NCI-H82 treated with DMSO at 0.1 percent for 48 hours (cell line): ENCODE results near the gene NTF3.

Experiments
- DNase-seq: peaks from one replicate; lab custom pipeline; 2025; ENCODE audit not compliant: unreplicated experiment; lab: John Stamatoyannopoulos, UW

Gene NTF3

DNA sequence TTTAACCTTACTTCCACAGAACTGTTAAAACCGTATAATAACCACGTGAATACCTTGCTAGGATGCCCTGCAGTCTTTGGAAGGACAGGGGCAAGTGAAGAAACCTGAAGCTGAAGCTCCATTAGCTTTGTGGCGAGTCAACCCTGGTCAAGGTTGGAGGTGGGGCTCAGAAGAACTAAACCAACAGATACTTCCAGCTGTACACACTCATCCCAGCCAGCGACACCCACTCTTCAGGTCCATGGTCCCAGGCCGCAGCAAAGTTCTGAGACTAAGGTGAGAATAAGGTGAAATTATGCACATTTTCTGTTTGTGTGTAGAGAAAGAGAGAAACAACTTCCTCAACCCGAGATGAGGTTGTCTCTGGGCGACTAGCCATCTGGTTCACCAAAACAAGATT lies 77.6 kb downstream of the NTF3 start:
- DNase-seq = no peak

DNA sequence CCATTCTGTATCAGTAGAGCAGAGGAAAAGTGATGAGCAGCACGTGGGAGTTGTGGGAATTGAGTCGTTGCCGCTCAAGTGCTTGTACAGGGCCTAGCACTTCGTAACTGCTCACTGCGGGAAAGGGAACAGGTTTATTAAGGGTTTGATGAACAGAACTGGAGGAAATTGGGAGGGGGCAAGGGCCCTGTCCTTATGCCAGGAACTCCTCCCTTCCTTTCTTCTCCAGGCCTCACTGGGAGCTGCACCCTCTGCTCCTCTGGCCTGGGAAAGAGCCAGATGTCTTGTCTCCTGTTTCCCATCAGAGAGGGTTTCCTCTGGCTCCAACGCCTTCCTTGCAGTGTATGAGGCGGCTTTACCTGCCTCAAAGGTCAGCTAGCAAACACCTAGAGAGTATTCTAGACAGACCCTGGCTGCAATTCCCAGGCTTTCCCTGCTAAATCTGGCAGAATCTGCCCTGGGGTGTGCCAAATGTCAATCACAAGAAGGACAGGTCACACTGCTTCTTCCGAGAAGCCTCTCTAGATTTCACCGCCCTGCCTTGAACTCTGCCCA lies 78.4 kb downstream of the NTF3 start:
- no peak for DNase-seq

DNA sequence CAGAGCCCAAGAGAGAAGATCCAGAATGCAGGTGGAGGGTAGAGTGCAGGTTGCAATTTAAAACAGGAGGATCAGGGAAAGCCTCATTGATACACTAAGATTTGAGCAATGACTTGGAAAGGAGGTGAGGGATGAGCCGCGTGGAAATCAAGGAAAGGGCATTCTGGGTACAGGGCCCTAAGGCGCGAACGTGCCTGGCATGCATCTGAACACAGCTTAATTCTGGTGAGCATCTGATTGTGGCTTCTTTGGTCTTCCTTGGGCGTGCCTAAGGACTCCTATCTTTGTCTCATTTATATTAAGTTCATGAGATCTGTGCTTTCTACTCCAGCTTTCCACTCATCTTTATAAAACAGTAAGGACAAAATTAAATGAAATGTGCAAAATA lies 79.3 kb downstream of the NTF3 start:
- DNase-seq = no peak

DNA sequence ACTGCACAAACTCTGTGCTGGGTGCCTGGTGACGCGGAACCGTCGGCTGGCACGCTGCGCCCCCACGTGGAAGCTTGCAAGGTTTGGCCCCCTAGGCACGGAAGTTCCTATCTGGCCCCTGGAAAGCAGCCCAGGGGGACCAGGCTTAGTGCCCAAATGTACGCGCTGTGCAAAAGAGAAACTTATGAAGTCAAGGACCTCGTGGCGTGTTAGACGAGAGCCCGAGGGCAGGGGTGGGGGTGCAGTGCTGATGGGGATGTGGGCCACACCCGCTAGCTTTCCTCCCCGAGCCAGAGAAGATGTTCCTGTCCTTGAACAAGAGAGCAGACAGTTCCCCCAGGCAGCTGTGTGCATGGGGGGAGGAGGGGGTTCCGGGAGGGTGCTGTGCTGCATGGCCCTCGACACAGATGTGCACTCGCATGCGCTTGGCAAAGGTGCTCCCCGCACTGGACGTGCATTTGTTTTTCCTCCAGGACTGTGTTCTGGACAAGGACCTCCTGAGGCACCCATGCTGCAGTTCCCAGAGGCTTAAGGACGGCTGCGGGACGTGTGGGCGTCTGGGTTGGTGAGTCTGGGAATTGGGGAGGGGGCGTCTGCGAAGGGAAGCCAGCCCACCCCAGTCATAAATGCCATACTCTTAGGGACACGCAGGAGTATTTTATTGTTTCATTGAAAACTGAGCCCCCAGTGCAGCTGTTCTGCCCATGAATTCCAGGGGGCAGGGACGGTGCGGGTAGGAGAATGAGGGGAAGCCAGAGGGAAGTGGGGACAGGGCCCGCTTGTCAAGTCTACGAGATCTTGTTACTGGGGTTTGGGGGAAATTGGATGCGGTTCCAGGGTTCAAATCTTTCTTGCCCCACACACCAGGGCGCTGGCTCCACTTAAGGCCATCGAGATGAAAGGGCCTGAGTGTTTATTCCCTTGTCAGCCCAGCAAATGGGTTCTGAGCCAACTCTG lies 80.0 kb downstream of the NTF3 start:
- no peak for DNase-seq

DNA sequence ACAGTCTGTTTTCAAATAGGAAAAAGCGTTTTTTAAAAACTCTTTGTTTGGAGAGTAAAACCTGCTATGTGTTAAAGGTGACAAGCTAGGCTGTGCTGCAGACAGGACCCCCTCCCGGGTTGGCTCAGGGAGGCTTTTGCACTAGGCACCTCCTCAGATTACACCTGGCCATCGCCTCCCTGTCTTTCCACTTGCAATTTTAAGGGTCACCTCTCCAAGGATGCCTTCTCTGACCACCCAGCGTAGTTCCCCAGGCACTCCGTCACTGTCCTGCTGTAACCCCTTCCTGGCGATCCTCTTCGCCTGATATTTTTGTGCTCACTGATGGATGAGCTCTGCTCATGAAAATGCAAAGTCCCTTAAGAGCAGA lies 80.7 kb downstream of the NTF3 start:
- no peak for DNase-seq

DNA sequence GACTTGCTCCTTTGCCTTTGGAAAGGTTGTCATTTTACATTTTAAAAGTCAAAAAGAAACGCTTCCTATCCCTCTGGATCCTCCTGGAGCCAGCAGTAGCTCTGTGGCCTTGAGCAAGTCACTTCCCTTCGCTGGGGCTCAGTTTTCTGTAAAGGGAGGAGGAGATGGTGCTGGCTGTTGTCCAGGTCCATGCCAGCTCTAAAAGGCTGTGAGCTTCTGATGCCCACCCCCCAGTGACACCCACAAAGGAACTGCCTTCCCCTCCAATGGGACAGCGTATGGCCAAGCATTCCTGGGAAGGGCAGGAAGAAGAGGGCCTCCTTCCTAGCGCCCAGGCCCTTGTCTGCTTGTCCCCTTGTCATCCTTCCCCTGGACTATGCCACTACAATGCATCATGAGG lies 81.5 kb downstream of the NTF3 start:
- no peak for DNase-seq

DNA sequence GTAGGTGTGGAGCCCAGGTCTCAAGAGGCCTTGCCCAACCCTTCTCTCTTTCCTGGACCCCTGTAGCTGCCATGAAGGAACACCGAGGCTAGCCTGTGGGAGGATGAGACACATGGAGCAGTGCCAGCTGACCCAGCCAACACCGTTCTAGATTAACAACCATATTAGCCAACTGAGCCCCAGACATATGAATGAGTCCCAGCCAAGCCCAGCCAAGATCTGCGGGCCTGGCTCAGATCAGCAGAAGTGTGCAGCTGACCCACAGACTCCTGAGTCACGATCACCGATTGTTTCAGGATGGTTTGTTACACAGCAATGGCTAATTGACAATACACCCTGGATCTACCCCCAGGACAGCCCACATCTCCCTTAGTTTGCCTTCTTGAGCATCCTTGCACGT lies 82.1 kb downstream of the NTF3 start:
- no peak for DNase-seq

DNA sequence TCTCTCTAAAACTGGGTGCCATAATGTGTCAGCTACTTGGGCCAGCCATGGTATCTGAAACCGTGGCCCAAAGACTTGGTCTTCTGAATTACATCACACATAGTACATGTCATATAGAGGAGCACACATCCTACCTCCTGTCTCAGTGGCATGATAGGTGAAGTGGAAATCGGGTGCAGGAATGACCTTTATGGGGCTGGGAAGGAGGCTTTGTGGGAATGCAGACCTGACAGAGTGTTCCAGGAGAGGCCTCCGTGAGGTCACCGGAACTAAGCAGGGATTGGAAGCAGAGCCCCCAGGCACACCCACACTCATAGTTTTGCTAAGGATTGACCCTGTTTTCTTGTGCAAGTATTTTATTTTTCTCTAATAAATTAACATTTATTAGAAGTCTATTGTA lies 82.6 kb downstream of the NTF3 start:
- DNase-seq = no peak

DNA sequence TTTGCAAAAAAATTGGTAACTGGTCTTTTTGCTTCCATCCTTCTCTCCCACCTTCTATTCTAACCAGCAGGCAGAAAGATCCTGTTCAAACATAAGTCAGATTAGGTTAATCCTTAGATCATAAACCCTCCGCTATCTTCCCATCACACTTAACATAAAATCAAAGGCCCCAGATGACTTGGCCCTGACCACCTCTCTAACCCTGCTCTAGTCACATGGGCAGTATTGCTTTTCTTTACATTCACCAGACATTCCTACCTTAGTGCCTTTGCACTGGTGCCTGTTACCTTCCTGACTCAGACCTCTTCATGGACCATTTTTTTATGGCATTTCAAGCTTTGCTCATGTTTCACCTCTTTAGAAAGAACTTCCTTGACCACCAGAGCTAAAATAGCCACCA lies 83.5 kb downstream of the NTF3 start:
- peak; percentile 30 for DNase-seq

DNA sequence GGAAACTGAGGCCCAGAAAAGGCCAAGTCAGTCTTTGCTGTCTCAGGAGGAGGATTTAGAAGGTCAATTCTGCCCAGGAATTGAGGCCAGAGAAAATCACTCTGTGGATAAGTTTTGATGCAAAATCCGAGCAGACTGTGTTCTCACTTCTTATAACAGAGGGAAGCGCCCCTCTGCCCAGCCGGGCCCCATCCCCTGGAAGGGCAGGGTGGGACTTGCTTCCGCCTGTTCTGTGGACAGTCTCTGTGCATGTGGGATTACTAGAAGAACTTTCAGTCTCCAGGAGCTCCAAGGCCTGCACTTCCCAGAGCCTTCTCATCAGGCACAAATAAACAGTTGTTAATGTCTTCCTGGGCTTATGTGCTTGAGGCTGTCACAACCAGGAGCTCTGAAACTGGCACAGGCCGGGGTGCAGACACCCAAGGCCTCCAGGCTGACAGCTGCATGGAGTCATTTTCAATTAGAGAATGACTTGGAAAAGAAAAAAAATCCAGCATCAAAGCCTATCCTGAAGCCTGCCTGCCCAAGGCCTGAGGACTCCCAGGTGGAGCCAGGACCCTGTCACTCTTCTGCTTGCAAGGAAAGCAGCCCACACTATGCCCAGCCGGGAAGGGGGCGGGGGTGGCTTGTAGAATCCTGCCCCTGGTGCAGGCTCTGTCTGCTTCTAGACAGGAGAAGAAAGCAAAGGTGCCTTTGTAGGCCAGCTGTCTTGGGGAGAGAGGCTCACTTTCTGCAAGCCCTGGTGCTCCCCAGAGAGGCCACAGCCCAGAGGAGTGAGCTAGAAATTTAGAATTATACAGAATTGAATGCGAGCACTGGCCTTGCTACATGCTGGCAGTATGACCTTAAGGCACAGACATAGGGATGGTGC lies 84.7 kb downstream of the NTF3 start:
- no peak for DNase-seq

DNA sequence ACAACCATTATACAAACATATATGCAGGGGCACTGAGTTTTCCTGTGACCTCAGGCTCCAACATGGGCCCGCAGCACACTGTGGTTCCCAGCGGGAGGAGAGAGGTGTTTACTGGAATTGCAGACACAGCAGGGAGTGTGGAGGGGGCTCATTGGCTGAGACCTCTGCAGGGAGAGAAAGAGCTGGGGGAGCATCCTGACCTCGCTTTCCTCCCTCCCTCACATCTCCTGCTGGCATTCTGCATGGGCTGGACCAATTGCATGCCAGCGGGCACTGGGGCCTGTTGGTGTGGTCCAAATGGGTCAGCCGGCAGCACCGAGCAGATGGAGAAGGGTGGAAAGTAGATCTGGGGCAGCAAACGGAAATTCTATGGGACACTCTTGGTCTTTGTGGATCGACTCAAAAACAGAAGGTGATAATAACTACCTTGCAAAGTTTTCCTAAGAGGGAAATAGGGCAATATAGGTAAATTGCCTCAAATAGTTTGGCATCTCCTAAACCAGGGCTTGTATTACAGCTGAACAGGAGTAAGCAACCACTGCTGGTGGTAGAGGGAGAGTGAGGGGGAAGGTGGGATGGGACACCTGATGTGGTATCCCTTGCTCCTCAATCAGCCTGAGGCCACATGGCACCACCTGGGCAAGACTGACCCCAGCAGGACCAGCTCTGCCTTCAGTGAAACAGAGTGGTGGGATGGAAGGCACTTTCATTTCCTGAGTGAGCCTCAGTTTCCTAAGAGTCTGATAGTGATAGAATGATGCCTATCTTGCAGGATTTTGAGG lies 86.9 kb downstream of the NTF3 start:
- no peak for DNase-seq

DNA sequence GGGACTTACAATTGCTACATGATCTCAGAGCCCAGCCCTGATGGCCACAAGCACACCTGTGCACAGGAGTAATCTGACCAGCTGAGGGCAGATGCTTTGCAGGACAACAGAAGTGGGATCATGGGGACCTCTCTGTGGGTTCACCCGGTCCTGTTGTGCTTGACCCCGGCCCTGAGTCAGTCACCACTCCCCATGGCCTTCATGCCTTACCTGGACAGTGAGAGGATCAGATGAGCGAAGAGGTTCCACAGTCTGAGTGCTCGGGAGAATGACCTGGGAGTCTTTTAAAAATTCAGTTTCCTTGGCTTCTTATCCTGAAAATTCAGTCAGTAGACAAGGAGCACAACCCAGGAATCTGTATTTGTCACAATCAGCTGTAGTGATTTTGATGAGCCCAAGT lies 88.1 kb downstream of the NTF3 start:
- no peak for DNase-seq

DNA sequence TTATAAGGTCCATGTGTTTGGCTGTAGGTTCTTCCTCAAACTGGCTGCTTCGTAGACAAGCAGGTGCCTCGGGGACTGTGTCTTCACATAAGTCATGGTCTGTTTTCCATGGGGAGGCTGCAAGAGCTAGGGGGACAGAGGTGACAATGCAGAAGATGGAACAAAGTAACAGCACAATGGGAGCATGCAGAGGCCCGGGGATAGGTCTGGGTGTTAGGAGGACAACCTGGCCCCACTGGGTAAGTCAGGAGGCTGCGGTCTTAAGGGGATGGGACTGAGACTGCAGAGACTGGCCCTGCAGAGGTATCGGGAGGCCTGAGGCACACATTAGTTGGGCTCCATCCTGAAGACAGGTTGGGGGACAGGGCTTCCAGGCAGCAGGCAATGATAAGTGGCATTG lies 88.9 kb downstream of the NTF3 start:
- no peak for DNase-seq

DNA sequence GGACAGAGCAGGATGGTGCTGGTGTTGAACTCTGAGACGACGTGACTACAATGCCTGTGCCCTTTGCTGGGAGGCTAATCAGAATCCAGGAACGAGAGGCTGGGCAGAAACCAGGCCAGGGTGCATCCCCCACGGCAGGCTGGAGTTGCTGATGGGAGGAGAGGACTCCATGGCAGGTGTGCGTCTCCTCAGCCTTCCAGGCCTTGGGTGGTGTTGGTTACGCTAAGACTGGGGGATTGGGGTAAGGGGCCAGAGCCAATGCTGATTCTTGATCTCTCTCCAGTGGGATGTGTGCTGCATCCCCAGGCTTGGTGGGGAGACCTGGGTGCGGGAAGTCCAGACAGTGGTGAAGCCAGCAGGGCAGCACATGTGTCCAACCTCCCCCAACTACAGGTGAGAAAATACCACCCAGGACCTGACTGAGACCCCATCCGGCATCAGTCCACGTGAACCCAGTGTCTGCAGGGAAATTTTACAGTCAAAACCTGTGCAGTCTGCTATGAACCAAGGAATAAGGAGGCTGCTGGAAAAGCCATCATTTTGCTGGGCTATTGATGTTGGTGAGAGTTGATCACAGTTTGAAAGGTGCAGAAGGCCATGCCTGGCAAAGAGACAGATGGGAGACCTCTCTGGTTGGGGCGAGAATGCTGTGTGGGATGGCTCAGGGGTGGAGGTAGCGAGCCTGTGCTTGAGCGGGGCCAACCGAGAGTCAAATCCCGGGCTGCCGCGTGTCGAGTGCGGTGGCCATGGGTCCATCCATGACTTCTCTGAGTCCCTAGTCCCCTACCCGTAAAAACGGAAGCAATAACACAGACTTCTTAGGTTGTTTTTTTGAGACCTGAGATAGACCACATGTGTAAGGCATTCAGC lies 89.8 kb downstream of the NTF3 start:
- DNase-seq = no peak

DNA sequence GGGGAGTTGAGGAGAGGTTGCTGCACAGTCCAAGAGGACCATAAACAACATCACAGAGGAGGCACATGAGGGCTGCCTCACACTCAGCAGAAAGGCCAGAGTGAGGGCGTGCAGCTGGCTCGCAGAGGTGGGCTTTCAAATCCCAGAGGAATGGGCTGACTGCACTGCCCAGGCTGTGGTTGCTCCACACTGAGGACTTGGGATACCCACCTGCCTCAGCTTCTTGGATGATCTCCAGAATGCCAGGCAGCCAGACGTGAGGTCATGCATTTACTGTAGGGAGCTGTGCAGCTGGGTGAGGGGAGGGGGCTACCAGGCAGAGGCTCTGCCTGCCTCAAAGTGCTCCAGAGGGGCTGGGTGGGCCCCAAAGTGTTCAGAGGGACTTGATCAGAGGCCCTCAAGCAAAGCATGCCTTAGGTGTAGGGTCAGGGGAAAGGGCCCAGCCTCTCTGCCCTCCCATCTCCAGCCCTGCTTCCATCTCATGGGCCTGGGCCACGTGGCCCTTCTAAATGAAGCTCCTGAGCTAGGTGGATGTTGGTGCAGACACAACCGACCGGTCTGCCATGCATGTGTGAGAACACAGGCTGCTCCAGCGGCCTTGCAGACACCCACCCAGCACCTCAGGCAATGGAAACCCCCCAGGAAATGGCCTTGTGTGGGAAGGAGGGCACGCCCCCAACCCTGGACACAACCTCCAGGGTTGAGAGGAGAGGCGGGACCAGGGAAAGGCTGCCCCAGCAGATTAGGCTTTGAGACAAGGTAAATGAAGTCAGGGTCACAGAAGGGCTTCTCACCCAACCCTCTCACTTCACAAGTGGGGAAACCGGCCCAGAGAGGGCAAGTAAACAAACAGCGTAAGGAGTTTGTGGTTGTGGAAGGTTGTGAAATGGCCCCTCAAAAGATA lies 90.8 kb downstream of the NTF3 start:
- DNase-seq = no peak

DNA sequence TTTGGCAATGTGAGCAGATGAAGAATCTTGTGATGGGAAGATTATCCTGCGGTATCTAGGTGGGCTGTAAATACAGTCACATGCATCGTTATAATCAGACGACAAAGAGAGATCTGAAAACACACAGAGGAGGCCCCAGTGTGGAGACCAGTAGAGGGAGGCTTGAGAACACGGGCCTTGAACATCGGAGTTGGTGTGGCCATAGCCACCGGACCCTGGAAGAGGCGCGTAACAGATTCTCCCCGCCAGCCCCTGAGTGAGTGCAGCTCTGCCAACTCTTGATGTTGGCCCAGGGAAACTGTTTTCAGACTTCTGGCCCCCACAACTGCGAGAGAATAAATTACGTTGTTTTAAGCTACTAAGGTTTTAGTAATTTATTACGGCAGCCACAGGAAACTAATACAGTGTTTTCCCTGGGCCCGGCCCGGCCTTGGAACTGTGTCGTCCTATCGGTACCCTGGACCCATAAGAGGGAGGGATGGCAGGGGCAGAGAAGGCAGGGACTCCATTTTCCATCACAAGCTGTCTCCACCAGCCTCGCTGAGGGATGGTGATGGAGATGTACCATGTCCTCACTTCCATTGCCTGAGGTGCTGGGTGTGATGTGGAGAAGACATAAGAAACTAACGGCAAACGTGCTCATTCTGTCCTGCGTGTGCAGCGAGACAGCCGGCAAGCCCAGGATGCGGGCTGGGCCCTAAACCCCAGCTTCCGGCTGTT lies 91.6 kb downstream of the NTF3 start:
- DNase-seq = no peak

DNA sequence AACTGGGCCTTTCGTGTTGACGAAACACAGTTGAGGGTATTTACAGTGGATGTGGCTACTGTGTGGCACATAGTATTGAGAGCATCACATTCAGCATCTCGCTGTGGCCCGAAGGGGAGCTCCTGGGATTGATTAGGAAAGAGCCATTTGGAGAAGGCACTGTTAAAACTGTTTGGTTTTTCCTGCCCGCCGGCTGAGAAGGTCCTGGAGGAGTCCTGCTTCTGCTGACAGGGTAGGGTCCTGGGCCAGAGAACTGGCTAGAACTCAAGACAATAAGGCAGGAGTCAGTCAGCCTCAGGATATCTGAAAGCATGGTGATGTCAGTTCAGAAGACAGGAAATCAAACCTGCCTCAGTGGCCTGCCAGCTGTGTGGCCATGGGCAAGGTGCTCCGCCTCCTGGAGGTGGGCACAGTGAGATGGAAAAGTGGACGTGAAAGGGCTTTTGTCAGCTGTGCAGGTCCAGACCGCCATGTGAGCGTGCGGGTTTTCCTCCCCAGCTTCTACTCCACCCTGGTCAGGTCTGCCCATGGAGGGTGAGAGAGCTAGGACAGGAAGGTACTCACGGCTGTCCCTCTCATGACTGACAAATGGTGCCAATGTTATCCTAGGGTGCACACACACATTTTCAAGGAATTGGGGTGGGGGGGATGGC lies 92.3 kb downstream of the NTF3 start:
- DNase-seq = no peak
